HAP-1 (cell line): ENCODE data around the gene LHX6.
A peak's percentile ranks its signal among the peaks of the same experiment; 100 is the strongest.

Source experiments
- DNase-seq, 2 experiments: peaks; one replicate each; pipeline ENCODE4 v3.0.0-alpha.2; 2016 to 2020; ENCODE audit warnings: low spot score in 2 of 2
- H3K27me3 ChIP-seq: fragments of 250-450 bp; sonication (Bioruptor Pico); 2 replicates; pipeline ENCODE4 v1.5.1; 2020; ENCODE audit warnings: low read depth, mild to moderate bottlenecking, moderate library complexity
- H3K36me3 ChIP-seq: fragments of 250-450 bp; sonication (Bioruptor Pico); replicated peaks from 2 replicates; pipeline ENCODE4 v1.5.1; 2020; ENCODE audit warnings: mild to moderate bottlenecking
- H3K4me1 ChIP-seq: fragments of 250-450 bp; sonication (Bioruptor Pico); 2 replicates; pipeline ENCODE4 v1.5.1; 2020; ENCODE audit warnings: mild to moderate bottlenecking
- H3K4me3 ChIP-seq: fragments of 250-450 bp; sonication (Bioruptor Pico); 2 replicates; pipeline ENCODE4 v1.5.1; 2020; ENCODE audit warnings: mild to moderate bottlenecking, moderate library complexity
- H3K9me3 ChIP-seq: fragments of 250-450 bp; sonication (Bioruptor Pico); 2 replicates; pipeline ENCODE4 v1.5.1; 2020; ENCODE audit warnings: mild to moderate bottlenecking, moderate library complexity
- in situ Hi-C: fragments of 300-500 bp; cut with MboI; formaldehyde crosslinking; loops from 3 replicates; pipeline ENCODE4 v1.14.3; 2020; ENCODE audit warnings: low sequenced_read_pairs, inconsistent platforms, mixed read lengths

LHX6 gene

GRCh38 chr9:122216138-122216797, 12.5 kb downstream of the LHX6 start:
- Histone ChIP-seq H3K36me3 (no peaks in the 10 kb centered on the region), H3K9me3 (no peaks in the 10 kb centered on the region; the same call in 1 of the 2 replicates), H3K4me3 (no peak overlapping the region), H3K27me3 (peaks cover 23% of the 10 kb centered on the region), H3K4me1 (peaks cover 2% of the 10 kb centered on the region; the same call in 1 of the 2 replicates)
- in situ Hi-C loops, result no loop called here
- no peak for DNase-seq

- in situ Hi-C loops, result no loop called here
- Histone ChIP-seq H3K36me3 (no peaks in the 10 kb centered on the region), H3K9me3 (no peaks in the 10 kb centered on the region; the same call in 1 of the 2 replicates), H3K4me3 (no peak overlapping the region), H3K27me3 (peaks cover 23% of the 10 kb centered on the region), H3K4me1 (peaks cover 2% of the 10 kb centered on the region; the same call in 1 of the 2 replicates)
- DNase-seq, result no peak
These were observed 13.1 kb downstream of the LHX6 start for GRCh38 chr9:122215663-122216062.

GRCh38 chr9:122214507-122214906, 14.2 kb downstream of the LHX6 start:
- in situ Hi-C loops, result no loop called here
- peak overlapping the region; percentile 31 for H3K4me3 ChIP-seq

GRCh38 chr9:122213589-122214413, 15.0 kb downstream of the LHX6 start:
- peak overlapping the region; percentile 31 for H3K4me3 ChIP-seq

More at GRCh38 chr9:122214507-122214906, 14.2 kb downstream of the LHX6 start:
- Histone ChIP-seq H3K4me1 (peaks cover 2% of the 10 kb centered on the region; the same call in 1 of the 2 replicates), H3K27me3 (peaks cover 17% of the 10 kb centered on the region), H3K9me3 (no peaks in the 10 kb centered on the region), H3K36me3 (no peaks in the 10 kb centered on the region)
- DNase-seq, result no peak

GRCh38 chr9:122213102-122213588, 15.6 kb downstream of the LHX6 start:
- Histone ChIP-seq H3K9me3 (no peaks in the 10 kb centered on the region), H3K27me3 (peaks cover 3% of the 10 kb centered on the region; the same call in 1 of the 2 replicates), H3K36me3 (no peaks in the 10 kb centered on the region), H3K4me1 (peaks cover 2% of the 10 kb centered on the region; the same call in 1 of the 2 replicates), H3K4me3 (peak overlapping the region; percentile 31; the same call in 1 of the 2 replicates)
- in situ Hi-C loops, result no loop called here
- no peak for DNase-seq

More at GRCh38 chr9:122213589-122214413, 15.0 kb downstream of the LHX6 start:
- DNase-seq, result peak; percentile 79 to 95
- peaks cover 10% of the 10 kb centered on the region for H3K27me3 ChIP-seq
- H3K9me3 ChIP-seq, result no peaks in the 10 kb centered on the region
- H3K4me1 ChIP-seq, result peaks cover 2% of the 10 kb centered on the region; the same call in 1 of the 2 replicates
- H3K36me3 ChIP-seq, result no peaks in the 10 kb centered on the region
- in situ Hi-C loops, result no loop called here

GRCh38 chr9:122212473-122213004, 16.2 kb downstream of the LHX6 start:
- DNase-seq, result no peak
- Histone ChIP-seq H3K27me3 (no peaks in the 10 kb centered on the region), H3K9me3 (no peaks in the 10 kb centered on the region), H3K36me3 (no peaks in the 10 kb centered on the region), H3K4me1 (peaks cover 2% of the 10 kb centered on the region; the same call in 1 of the 2 replicates), H3K4me3 (no peak overlapping the region)
- in situ Hi-C loops, result no loop called here

- H3K27me3 ChIP-seq, result no peaks in the 10 kb centered on the region
- no peaks in the 10 kb centered on the region for H3K9me3 ChIP-seq
- no peak for DNase-seq
- no peaks in the 10 kb centered on the region for H3K36me3 ChIP-seq
- H3K4me1 ChIP-seq, result peaks cover 2% of the 10 kb centered on the region; the same call in 1 of the 2 replicates
- in situ Hi-C loops, result no loop called here
- no peak overlapping the region for H3K4me3 ChIP-seq
These were observed 19.3 kb downstream of the LHX6 start for GRCh38 chr9:122209451-122209850.

GRCh38 chr9:122207096-122207495, 21.7 kb downstream of the LHX6 start:
- Histone ChIP-seq H3K27me3 (no peaks in the 10 kb centered on the region), H3K36me3 (no peaks in the 10 kb centered on the region), H3K4me1 (no peaks in the 10 kb centered on the region), H3K9me3 (no peaks in the 10 kb centered on the region), H3K4me3 (no peak overlapping the region)
- in situ Hi-C loops, result no loop called here
- DNase-seq, result no peak

GRCh38 chr9:122206118-122207046, 22.4 kb downstream of the LHX6 start:
- Histone ChIP-seq H3K9me3 (no peaks in the 10 kb centered on the region), H3K36me3 (no peaks in the 10 kb centered on the region), H3K27me3 (no peaks in the 10 kb centered on the region), H3K4me1 (no peaks in the 10 kb centered on the region), H3K4me3 (no peak overlapping the region)
- in situ Hi-C loops, result no loop called here
- DNase-seq, result no peak

GRCh38 chr9:122205176-122205575, 23.6 kb downstream of the LHX6 start:
- Histone ChIP-seq H3K27me3 (no peaks in the 10 kb centered on the region), H3K4me3 (no peak overlapping the region), H3K9me3 (no peaks in the 10 kb centered on the region), H3K36me3 (no peaks in the 10 kb centered on the region), H3K4me1 (no peaks in the 10 kb centered on the region)
- in situ Hi-C loops, result no loop called here
- DNase-seq, result no peak

- Histone ChIP-seq H3K4me1 (no peaks in the 10 kb centered on the region), H3K36me3 (no peaks in the 10 kb centered on the region), H3K9me3 (no peaks in the 10 kb centered on the region), H3K4me3 (no peak overlapping the region), H3K27me3 (no peaks in the 10 kb centered on the region)
- no peak for DNase-seq
- in situ Hi-C loops, result no loop called here
These were observed 24.3 kb downstream of the LHX6 start for GRCh38 chr9:122204491-122204890.

- in situ Hi-C loops, result no loop called here
- DNase-seq, result no peak
- Histone ChIP-seq H3K27me3 (no peaks in the 10 kb centered on the region), H3K36me3 (no peaks in the 10 kb centered on the region), H3K9me3 (no peaks in the 10 kb centered on the region), H3K4me1 (no peaks in the 10 kb centered on the region), H3K4me3 (no peak overlapping the region)
These were observed 24.7 kb downstream of the LHX6 start for GRCh38 chr9:122204055-122204454.

- H3K4me1 ChIP-seq, result no peaks in the 10 kb centered on the region
- no peak overlapping the region for H3K4me3 ChIP-seq
- H3K36me3 ChIP-seq, result no peaks in the 10 kb centered on the region
- in situ Hi-C loops, result no loop called here
- H3K9me3 ChIP-seq, result no peaks in the 10 kb centered on the region
- DNase-seq, result no peak
- no peaks in the 10 kb centered on the region for H3K27me3 ChIP-seq
These were observed 26.6 kb downstream of the LHX6 start for GRCh38 chr9:122202111-122202510.
